ENCODE results near the gene CNPY1.

Gene CNPY1

GRCh38 chr7:155466814-155467733 lies 79.3 kb downstream of the CNPY1 start:
- DNase-seq (ENCODE audit: low read depth): no peak

GRCh38 chr7:155466142-155466813 lies 80.1 kb downstream of the CNPY1 start:
- no peak for DNase-seq (ENCODE audit: low read depth)

- DNase-seq (ENCODE audit: low read depth): no peak
Measured at GRCh38 chr7:155465761-155466141, 80.6 kb downstream of the CNPY1 start.

GRCh38 chr7:155464948-155465739 lies 81.2 kb downstream of the CNPY1 start:
- DNase-seq (ENCODE audit: low read depth): no peak

DNA sequence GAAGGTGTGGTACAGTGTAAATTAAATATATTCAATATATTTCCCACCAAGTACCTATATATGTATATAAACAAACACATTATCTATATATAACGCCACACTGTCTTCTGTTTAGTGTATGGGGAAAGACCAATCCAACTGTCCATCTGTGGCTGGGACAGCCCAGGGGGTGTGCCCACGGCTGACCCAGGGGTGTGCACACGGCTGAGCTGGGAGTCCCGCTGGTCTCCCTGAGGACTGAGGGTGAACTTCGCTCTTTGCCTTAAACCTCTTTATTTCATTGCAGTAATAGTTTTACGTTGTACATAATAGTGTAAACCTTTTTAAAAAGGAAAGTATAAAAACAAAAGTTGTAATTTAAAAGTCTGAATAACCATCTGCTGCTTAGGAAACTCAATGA lies 82.2 kb downstream of the CNPY1 start:
- DNase-seq (ENCODE audit: low read depth): no peak

GRCh38 chr7:155463114-155463811 lies 83.1 kb downstream of the CNPY1 start:
- no peak for DNase-seq (ENCODE audit: low read depth)

DNA sequence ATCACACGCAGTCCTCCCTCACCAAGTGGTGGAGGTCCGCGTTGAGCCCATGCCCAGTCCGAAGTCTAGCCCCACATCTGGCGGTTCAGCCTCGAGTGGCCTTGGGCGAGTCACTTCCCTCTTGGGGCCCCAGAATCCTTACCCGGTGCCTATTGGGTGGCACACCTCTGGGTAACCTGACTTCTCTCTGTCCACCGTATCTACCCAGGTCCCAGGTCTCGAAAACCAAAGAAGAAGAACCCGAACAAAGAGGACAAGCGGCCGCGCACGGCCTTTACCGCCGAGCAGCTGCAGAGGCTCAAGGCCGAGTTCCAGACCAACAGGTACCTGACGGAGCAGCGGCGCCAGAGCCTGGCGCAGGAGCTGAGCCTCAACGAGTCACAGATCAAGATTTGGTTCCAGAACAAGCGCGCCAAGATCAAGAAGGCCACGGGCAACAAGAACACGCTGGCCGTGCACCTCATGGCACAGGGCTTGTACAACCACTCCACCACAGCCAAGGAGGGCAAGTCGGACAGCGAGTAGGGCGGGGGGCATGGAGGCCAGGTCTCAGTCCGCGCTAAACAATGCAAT lies 84.1 kb downstream of the CNPY1 start:
- no peak for DNase-seq (ENCODE audit: low read depth)

GRCh38 chr7:155461631-155462030 lies 84.7 kb downstream of the CNPY1 start:
- no peak for DNase-seq (ENCODE audit: low read depth)

DNA sequence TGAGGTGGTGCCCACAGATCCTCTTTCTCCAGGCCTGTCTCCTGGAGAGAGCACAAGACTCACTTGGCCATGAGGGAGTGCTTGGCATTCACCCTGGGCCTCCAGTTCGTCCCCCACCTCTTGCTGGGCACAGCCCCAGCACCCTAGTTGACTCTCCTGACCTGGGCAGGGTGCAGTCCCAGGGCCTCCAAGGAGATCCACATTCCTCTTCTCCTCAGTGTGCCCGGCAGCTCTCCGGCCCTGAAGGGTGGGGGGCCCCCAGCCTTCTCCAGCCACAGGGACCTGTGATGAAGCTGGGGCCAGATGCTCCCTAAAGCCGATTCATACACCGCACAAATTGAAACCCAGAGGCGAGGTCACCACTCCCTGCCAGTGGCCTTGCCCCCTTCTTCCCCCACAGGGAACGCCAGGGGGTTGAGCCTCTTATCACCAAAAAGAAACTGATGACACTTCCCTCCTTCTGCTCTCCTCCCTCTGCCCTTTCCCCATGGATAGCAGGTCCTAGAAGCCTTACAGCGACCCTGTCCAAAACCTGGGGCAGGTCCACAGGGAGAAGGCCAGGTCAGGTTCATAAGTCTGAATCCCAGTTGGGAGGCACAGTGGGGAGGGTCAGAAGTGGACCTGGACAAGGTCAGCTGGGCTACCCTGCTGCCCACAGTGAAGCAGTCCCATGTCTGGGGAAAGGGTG lies 85.3 kb downstream of the CNPY1 start:
- DNase-seq (ENCODE audit: low read depth): no peak

- DNase-seq (ENCODE audit: low read depth): no peak
Measured at GRCh38 chr7:155459700-155460461, 86.5 kb downstream of the CNPY1 start.

DNA sequence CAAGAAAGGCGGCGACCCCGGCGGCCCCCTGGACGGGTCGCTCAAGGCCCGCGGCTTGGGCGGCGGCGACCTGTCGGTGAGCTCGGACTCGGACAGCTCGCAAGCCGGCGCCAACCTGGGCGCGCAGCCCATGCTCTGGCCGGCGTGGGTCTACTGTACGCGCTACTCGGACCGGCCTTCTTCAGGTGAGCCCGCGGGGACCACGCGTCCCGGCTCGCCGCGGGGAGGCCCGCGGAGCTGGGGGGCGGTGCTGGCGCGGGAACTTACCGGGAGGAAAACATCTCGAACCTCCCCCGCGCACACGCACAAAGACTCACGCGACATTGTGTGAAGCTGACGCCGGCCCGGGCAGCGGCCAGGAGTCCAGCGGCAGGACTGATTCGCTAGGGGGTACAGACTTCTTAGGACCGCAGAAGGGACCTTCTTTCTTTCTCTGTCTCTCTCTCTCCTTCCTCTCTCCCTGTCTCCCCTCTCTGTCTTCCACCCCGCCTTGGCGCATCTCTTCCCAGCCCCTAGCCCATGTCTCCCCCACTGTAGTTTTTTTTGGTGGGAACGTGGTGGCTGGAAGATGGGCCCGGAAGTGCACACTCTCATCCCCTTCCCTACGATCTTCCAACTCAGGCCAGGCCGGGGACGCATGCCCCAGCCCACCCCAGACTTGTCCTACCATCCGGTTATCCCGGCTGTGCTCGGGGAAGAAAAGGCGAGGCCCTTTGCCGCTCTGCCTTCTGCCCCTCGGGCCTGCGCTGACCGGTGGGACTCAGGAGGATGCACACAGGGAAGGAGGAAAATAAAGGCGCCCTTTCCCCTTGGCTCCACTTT lies 87.3 kb downstream of the CNPY1 start:
- DNase-seq (ENCODE audit: low read depth): no peak

GRCh38 chr7:155458111-155458877 lies 88.1 kb downstream of the CNPY1 start, which contains the start of gene EN2:
Gene EN2 (plus strand): TSS chr7:155458129. CDS start chr7:155458378, 249 bp downstream.
- DNase-seq (ENCODE audit: low read depth): no peak

DNA sequence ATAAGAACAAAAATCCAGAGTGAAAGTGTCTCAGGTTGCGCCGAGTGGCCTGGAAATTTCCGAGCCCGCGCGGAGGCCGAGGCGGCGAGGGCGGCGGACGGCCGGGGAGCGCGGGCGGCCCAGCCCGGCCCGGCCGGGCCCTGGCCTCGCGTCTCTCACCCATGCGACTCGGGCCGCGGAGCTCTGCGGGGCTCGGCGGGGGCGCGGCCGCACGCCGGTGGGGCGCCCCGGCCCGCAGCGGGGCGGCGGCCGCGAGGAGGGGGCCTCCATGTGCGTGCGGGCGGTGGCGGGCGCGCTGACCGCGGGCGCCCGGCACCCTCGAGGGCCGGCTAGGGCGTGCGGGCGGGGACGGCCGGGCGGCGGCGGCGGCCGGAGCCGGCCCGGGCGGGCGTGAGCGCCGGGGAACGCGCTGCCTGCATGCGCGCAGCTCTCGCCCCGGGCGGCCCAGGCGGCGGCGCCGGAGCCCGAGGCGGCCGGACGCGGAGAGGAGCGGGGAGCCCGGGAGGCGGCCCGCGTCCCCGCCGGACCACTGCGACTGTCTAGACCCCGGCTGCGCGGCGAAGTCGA lies 88.7 kb downstream of the CNPY1 start:
- DNase-seq (ENCODE audit: low read depth): no peak

DNA sequence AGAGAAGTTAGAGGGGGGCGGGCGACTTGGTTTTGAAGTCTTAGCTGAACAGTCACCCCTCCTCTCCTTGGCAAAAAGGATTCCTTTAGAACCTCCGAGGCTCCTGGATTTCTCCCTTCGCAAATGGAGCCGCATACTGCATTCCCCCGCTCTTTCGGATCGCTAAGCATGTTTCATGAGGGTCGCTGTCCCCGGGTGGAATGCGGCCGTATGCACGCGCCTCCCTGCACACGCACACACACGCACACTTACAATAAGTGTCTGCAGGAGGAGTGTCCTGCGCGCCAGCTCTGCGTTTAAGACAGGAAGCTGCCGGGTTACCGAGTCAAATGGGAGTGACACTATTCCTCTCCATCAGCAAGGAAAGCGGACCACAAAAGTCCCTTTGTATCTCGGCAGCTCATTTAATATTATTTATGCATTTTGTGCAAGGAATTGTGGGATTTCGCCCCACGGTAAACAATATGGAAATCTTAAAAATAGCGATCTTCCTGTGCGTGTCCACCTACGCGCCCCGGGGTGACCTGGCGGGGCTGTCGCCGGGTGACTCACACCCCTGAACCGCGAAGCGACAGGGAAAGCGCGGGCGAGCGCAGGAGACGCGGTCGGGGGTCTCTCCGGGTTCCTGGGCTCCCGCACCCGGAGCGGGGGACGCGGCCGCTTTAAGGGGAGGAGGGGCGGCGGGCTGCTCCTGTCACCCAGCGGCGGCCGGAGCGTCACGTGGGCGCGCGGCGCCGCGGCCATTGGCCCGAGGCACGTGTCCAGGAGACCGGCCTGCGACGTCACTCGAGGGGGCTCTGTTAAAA lies 89.4 kb downstream of the CNPY1 start:
- DNase-seq (ENCODE audit: low read depth): peak; percentile 33

DNA sequence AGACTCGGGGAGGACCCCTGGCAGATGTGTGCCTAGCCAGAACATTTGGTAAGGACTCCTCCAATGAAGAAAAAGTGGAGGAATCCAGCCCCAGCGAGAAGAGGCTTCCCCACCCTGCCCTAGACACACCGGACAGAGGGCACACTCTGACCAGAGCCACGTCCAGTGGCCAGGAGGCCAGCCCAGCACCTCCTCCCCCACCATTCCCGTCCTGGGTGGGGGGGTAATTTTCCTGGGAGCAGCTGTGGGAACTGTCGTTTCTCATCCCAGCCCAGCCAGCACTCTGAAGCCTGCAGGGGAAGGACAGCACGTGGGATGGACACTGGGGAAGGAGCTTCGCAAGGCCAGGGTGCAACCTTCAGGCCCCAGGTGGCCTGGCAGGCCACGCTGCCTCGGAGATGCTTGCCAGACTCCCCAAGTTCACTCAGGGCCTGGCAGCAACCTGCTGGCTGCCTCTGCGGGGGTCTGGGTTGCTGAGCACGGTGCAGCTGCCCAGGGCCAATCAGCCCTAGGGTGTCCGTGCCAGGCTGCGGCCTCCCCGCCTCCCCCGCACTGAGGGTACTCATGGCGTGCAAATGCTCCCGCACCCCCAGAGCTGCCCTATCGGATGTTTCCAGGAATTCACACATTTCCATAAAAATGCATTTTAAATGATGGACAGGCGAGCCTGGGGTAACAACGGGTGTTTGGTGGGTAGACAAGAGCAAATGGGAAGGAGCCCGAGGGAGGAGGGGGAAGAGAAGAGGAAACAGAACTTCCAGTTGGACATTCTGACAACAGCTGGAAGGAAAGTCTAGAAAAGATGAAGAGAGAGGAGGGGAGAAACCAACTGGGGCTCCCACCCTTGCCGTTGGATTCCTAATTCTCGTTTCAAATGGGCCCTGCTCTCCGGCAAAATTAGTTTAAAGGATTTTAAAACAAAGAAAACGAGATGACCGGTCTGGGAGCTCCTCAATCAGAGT lies 90.3 kb downstream of the CNPY1 start:
- no peak for DNase-seq (ENCODE audit: low read depth)

- DNase-seq (ENCODE audit: low read depth): no peak
Measured at GRCh38 chr7:155455132-155455693, 91.1 kb downstream of the CNPY1 start.
